Naive thymus-derived CD4-positive, alpha-beta T cell (primary cell): ENCODE data around the gene RNASE12. TPM values are rescaled to one million over a fixed set of nuclear protein-coding genes. Genes with fewer than 3 reads are reported as not detected.

ENCODE experiments used
- ATAC-seq: fragments of 150-1000 bp; cut with Tn5 transposase; 2 replicates; pipeline ENCODE4 v1.10.0; 2021; ENCODE audit warnings: mild to moderate bottlenecking, moderate library complexity
- CTCF ChIA-PET: fragments of 350-600 bp; sonication (Branson Sonifier 250); formaldehyde crosslinking; loops from one replicate; lab custom pipeline; 2021; ENCODE audit warnings: antibody characterized with exemption; lab: Charles Lee
- POLR2A ChIA-PET: fragments of 350-600 bp; sonication (Branson Sonifier 250); formaldehyde crosslinking; loops from one replicate; lab custom pipeline; 2021; ENCODE audit warnings: antibody characterized with exemption, inconsistent platforms; lab: Charles Lee
- DNase-seq, 9 donors: peaks; one replicate each; pipeline versions ENCODE4 v3.0.0 to v3.0.0-alpha.2; 2020 to 2022; ENCODE audit warnings: mixed read lengths in 1 of 9
- H3K27ac ChIP-seq: one replicate; pipeline ENCODE4 v1.7.0; 2013; ENCODE audit warnings: mild to moderate bottlenecking, low read depth, low read length, moderate library complexity
- H3K27me3 ChIP-seq, 2 donors: one replicate each; pipeline ENCODE4 v1.7.0; 2013; ENCODE audit warnings: low read length in 2 of 2, mild to moderate bottlenecking in 2 of 2, moderate library complexity in 2 of 2; ENCODE audit not compliant: control insufficient read depth in 2 of 2, insufficient read depth in 2 of 2
- H3K36me3 ChIP-seq, 3 experiments: 1 replicate in 2 of 3; 2 replicates in 1 of 3; pipeline ENCODE4 v1.7.0; 2013; ENCODE audit warnings: low read length in 3 of 3, mild to moderate bottlenecking in 3 of 3, moderate library complexity in 1 of 3; ENCODE audit not compliant: insufficient read depth in 3 of 3, control insufficient read depth in 2 of 3
- H3K4me1 ChIP-seq, 2 donors: one replicate each; pipeline ENCODE4 v1.7.0; 2013; ENCODE audit warnings: low read length in 2 of 2, mild to moderate bottlenecking in 2 of 2, moderate library complexity in 1 of 2; ENCODE audit not compliant: control insufficient read depth in 2 of 2, insufficient read depth in 2 of 2
- H3K4me3 ChIP-seq: 2 replicates; pipeline ENCODE4 v1.7.0; 2013; ENCODE audit warnings: mild to moderate bottlenecking, low read length
- H3K9me3 ChIP-seq, 3 experiments: 1 replicate in 2 of 3; 2 replicates in 1 of 3; pipeline ENCODE4 v1.7.0; 2013; ENCODE audit warnings: low read length in 3 of 3; ENCODE audit not compliant: control insufficient read depth in 2 of 3
- H3K27ac Mint-ChIP-seq, 9 donors: one replicate each; pipeline ENCODE4 v1.8.0; 2020 to 2022; ENCODE audit warnings: mixed read lengths in 9 of 9, mild to moderate bottlenecking in 8 of 9, moderate library complexity in 5 of 9, inconsistent platforms in 2 of 9
- H3K27me3 Mint-ChIP-seq, 5 donors: one replicate each; pipeline ENCODE4 v1.8.0; 2021 to 2022; ENCODE audit warnings: mixed read lengths in 5 of 5, mild to moderate bottlenecking in 1 of 5
- H3K36me3 Mint-ChIP-seq, 5 donors: one replicate each; pipeline ENCODE4 v1.8.0; 2020 to 2022; ENCODE audit warnings: mixed read lengths in 5 of 5, mild to moderate bottlenecking in 3 of 5, inconsistent platforms in 1 of 5
- H3K4me1 Mint-ChIP-seq, 7 donors: one replicate each; pipeline ENCODE4 v1.8.0; 2020 to 2022; ENCODE audit warnings: mixed read lengths in 7 of 7, mild to moderate bottlenecking in 3 of 7, inconsistent platforms in 1 of 7
- H3K4me3 Mint-ChIP-seq, 10 donors: one replicate each; pipeline ENCODE4 v1.8.0; 2020 to 2022; ENCODE audit warnings: mild to moderate bottlenecking in 10 of 10, mixed read lengths in 10 of 10, moderate library complexity in 6 of 10, inconsistent platforms in 2 of 10
- H3K9me3 Mint-ChIP-seq, 11 donors: one replicate each; pipeline ENCODE4 v1.8.0; 2020 to 2022; ENCODE audit warnings: mixed read lengths in 11 of 11, mild to moderate bottlenecking in 4 of 11, inconsistent platforms in 1 of 11, moderate library complexity in 1 of 11
- intact Hi-C, 2 donors: fragments of 100-400 bp; cut with micrococcal nuclease; formaldehyde crosslinking; loops; one replicate each; pipeline ENCODE4 v1.15.1; 2023
- polyA plus RNA-seq, 2 donors: library from polyadenylated mRNA; unstranded; fragments of 300-500 nt; fragmentation: Illumina TruSeq; gene quantifications; one replicate each; pipeline ENCODE4 v1.2.3, GENCODE V29; 2021
- total RNA-seq, 6 experiments: library from RNA in 5 of 6; stranded (reverse) in 5 of 6; gene quantifications; 1 replicate in 5 of 6; 2 replicates in 1 of 6; pipeline ENCODE4 v1.2.3 and lab custom pipeline; 2021 to 2026

Gene RNASE12
- total and polyA plus RNA-seq, 7 experiments from 2014 or later: not detected

DNA sequence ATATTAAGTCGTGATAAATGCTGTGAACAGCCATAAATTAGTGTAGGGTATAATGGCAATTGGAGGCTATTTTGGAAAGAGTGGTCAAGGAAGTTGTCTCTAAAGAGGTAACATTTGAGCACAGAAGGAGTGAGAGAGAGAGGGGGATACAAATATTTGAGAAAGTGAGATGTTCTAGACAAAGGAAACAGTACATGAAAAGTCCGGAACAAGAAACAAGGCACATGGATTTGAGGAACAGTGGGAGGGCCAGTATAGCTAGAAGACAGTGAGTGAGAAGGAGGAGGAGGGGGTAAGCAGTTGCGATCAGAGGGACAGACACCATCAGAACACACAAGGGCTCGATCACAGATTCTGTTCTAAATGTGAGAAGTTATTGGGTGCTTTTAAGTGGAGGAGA is 20.1 kb upstream of the RNASE12 start:
- DNase-seq (no peak), ATAC-seq (no peak)
- H3K27me3 Mint-ChIP-seq: no peaks in the 10 kb centered on the region
- no peak overlapping the region for H3K27ac ChIP-seq
- no peaks in the 10 kb centered on the region for H3K27me3 ChIP-seq
- no peaks in the 10 kb centered on the region for H3K9me3 Mint-ChIP-seq
- no peaks in the 10 kb centered on the region for H3K36me3 Mint-ChIP-seq
- no peak overlapping the region for H3K4me3 Mint-ChIP-seq
- ChIA-PET POLR2A (interaction anchor here (2.8 to 4.9 kb wide), 3 partner anchors 73 to 280 kb away, joined by 14 to 26 read pairs (median 18); partner anchors contain the start of genes CCNB1IP1, PIP4P1 and RNASE4), CTCF (interaction anchor here (1.3 to 7.2 kb wide), 5 partner anchors 71 to 284 kb away, joined by 3 to 104 read pairs (median 19); partner anchors contain the start of genes ANG and TEP1)
- intact Hi-C loops: loop anchor here (5.0 kb wide), 4 partner anchors 41 to 771 kb away; partner anchors contain the start of gene SUPT16H (in 1 of the 2)
- no peak overlapping the region for H3K4me3 ChIP-seq
- no peaks in the 10 kb centered on the region for H3K9me3 ChIP-seq
- no peak overlapping the region for H3K27ac Mint-ChIP-seq
- H3K4me1 Mint-ChIP-seq: peaks cover 0 to 15% (median 4%) of the 10 kb centered on the region in 7 donors
- H3K36me3 ChIP-seq: no peaks in the 10 kb centered on the region
- H3K4me1 ChIP-seq: peaks cover 20 to 29% of the 10 kb centered on the region in 2 donors

DNA sequence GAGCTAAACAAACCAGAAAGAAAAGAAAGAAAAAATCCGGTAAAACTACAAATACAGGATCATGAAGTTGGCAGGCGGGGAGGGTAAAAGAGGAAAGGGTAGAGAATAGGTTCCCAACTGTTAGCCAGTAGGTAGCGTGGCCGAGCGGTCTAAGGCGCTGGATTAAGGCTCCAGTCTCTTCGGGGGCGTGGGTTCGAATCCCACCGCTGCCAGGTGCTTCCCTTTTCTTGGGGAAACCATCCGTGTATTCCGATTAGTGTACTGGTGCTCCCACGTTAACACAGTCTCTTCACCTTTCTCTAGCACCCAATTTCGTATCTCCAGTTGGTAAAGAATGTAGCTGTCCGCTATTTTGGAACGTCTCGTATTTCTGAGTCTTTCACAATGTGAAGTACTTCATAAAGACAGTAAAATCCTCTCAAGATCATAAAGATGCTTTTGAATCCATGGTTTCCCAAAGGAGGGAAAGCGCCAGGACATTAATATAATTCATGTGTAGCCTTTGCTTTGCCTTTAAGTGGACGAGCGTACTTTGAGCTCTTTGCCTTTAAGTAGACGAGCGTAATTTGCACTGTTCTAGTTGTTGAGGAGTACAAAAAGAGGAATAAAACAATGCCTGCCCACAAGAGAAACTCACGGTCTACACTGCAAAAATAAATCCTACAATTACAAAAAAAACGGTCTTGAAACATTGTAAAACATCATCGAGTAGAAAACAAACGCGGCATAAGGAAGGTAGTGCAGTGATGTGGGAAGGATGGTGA is 19.0 kb upstream of the RNASE12 start:
- Mint-ChIP-seq H3K4me3 (no peak overlapping the region), H3K27me3 (no peaks in the 10 kb centered on the region), H3K4me1 (peaks cover 0 to 13% (median 0%) of the 10 kb centered on the region in 7 donors), H3K9me3 (no peaks in the 10 kb centered on the region), H3K36me3 (no peaks in the 10 kb centered on the region), H3K27ac (no peak overlapping the region)
- Histone ChIP-seq H3K4me1 (peaks cover 20 to 29% of the 10 kb centered on the region in 2 donors), H3K27ac (peak overlapping the region; percentile 41), H3K27me3 (no peaks in the 10 kb centered on the region), H3K9me3 (no peaks in the 10 kb centered on the region), H3K36me3 (no peaks in the 10 kb centered on the region), H3K4me3 (peak overlapping the region; percentile 68)
- POLR2A ChIA-PET: interaction anchor here (0.8 to 4.9 kb wide), 13 partner anchors 21 to 283 kb away, joined by 3 to 26 read pairs (median 5); partner anchors contain the start of genes APEX1, CCNB1IP1, PARP2 and PIP4P1
- intact Hi-C loops: loop anchor here (1.0 to 5.0 kb wide), 5 partner anchors 42 to 772 kb away; partner anchors contain the start of genes PNP (in 1 of the 2) and SUPT16H (in 1 of the 2)
- ATAC-seq: peak; percentile 36
- CTCF ChIA-PET: interaction anchor here (0.6 to 7.2 kb wide), 17 partner anchors 12 to 298 kb away, joined by 3 to 104 read pairs (median 5); partner anchors contain the start of genes ANG, PARP2 and TEP1
- peak; percentile 46 to 80 (median 72) for DNase-seq

DNA sequence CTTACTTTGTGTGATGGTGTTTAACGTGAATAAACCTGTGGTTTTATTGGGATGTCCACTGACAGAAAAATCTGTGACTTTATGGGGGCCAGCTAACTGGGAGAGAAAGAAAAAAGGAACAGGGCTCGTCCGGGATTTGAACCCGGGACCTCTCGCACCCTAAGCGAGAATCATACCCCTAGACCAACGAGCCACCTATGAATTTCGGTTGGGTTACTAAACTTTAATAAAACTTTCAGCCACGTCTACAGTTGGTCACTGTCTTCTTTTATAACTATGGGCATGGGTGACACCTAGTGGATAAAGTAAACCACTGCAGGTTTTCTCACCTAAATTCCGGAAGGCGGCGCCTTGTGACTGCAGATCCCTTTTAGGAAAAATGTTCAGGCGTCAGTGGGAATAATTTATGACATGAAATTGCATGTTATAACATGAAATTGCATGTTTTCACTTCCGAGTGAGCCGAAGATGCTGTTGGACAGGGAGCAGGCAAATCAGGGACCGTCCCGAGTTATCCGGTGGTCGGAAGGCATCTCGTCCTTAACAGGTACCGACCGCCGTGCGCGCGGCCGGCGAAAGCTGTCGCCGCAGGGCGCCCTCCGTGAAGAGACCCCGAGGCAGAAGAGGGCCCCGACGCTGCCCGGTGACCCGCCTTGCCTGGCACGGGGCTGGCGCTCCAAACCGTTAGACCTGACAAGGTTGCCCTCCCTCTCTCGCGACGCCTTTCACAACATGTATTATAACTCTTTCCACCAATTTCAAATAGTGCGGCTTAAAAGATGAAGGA is 18.2 kb upstream of the RNASE12 start:
- ATAC-seq (peak; percentile 57), DNase-seq (peak; percentile 25 to 80 (median 74))
- H3K27ac Mint-ChIP-seq: no peak overlapping the region
- Histone ChIP-seq H3K9me3 (no peaks in the 10 kb centered on the region), H3K36me3 (no peaks in the 10 kb centered on the region), H3K27me3 (no peaks in the 10 kb centered on the region), H3K4me1 (peaks cover 20 to 29% of the 10 kb centered on the region in 2 donors), H3K4me3 (peak overlapping the region; percentile 68), H3K27ac (peak overlapping the region; percentile 41)
- intact Hi-C loops: loop anchor here (1.0 to 5.0 kb wide), 11 partner anchors 43 to 773 kb away; partner anchors contain the start of genes APEX1 (in 2 of the 2), PNP (in 1 of the 2) and SUPT16H (in 1 of the 2)
- no peaks in the 10 kb centered on the region for H3K27me3 Mint-ChIP-seq
- H3K9me3 Mint-ChIP-seq: no peaks in the 10 kb centered on the region
- ChIA-PET CTCF (interaction anchor here (0.6 to 7.2 kb wide), 26 partner anchors 13 to 303 kb away, joined by 3 to 104 read pairs (median 4); partner anchors contain the start of genes ANG, PARP2 and TEP1), POLR2A (interaction anchor here (0.8 to 4.9 kb wide), 14 partner anchors 74 to 282 kb away, joined by 3 to 26 read pairs (median 4); partner anchors contain the start of genes APEX1, CCNB1IP1, PARP2 and PIP4P1)
- H3K36me3 Mint-ChIP-seq: no peaks in the 10 kb centered on the region
- no peak overlapping the region for H3K4me3 Mint-ChIP-seq
- H3K4me1 Mint-ChIP-seq: peaks cover 0 to 7% (median 0%) of the 10 kb centered on the region in 7 donors

DNA sequence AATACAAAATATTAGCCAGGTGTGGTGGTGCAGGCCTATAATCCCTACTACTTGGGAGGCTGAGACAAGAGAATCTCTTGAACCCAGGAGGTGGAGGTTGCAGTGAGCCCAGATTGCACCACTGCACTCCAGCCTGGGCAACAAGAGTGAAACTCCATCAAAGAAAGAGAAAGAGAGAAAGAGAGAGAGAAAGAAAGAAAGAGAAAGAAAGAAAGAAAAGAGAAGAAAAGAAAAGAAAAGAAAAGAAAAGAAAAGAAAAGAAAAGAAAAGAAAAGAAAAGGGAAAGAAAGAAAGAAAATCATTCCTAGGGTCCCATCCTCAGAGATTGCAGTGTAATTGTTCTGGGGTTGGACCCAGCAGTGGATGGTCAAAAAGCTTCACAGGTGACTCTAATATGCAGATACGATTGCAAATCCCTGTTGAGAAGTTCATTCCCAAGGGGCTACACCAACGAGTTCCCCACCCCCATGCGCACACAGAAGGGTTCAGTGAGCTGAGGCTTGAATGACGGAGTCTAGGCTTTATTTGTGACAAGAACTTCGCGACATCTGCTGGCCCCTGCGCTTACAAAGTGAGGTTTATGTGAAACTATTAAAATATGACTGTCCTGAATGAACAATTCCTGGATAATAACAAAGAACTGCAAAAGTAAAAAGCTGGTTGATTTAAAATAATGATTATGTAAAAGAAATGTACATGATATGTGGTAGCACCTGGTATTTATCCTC is 17.4 kb upstream of the RNASE12 start:
- Histone ChIP-seq H3K27me3 (no peaks in the 10 kb centered on the region), H3K4me1 (peaks cover 20% of the 10 kb centered on the region in 2 donors), H3K27ac (no peak overlapping the region), H3K4me3 (no peak overlapping the region), H3K36me3 (no peaks in the 10 kb centered on the region), H3K9me3 (no peaks in the 10 kb centered on the region)
- Mint-ChIP-seq H3K4me3 (peak overlapping the region in 1 of 10 donors; percentile 16), H3K27ac (no peak overlapping the region), H3K36me3 (no peaks in the 10 kb centered on the region), H3K4me1 (peaks cover 0 to 7% (median 0%) of the 10 kb centered on the region in 7 donors), H3K9me3 (no peaks in the 10 kb centered on the region), H3K27me3 (no peaks in the 10 kb centered on the region)
- POLR2A ChIA-PET: interaction anchor here (0.8 to 4.9 kb wide), 7 partner anchors 75 to 281 kb away, joined by 3 to 26 read pairs (median 14); partner anchors contain the start of genes CCNB1IP1, PIP4P1, RNASE4 and TEP1
- intact Hi-C loops: loop anchor here (1.0 kb wide), 6 partner anchors 55 to 281 kb away; partner anchors contain the start of gene APEX1 (in 2 of the 2)
- CTCF ChIA-PET: interaction anchor here (0.6 to 7.2 kb wide), 16 partner anchors 53 to 302 kb away, joined by 3 to 104 read pairs (median 4); partner anchors contain the start of genes ANG, PARP2 and TEP1
- ATAC-seq (no peak), DNase-seq (no peak)

DNA sequence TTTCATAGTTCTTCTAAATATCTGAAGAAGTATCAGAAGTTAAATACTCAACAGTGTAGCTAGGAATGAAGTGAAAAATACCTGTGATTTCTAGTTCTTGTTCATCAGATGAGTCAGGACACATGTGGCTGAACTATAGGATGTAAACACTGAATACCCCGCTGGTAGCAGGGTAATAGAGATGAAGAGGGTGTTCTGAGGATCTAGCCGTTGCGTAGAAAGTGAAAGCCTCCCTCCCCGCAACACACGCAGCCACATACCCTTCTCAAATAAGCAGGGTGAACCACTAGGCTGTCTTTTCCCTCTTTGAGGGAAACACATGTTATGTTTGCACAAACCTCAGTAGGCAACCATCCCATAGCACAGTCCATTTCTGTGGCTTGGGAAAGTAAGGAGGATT is 16.4 kb upstream of the RNASE12 start:
- Mint-ChIP-seq H3K27ac (no peak overlapping the region), H3K4me3 (no peak overlapping the region)

More for the DNA sequence above, 16.4 kb upstream of the RNASE12 start:
- no peak overlapping the region for H3K4me3 ChIP-seq
- CTCF ChIA-PET: interaction anchor here (0.6 to 7.2 kb wide), 7 partner anchors 18 to 280 kb away, joined by 3 to 104 read pairs (median 12); no protein-coding TSS in a partner anchor
- no peaks in the 10 kb centered on the region for H3K9me3 ChIP-seq
- DNase-seq: no peak
- POLR2A ChIA-PET: interaction anchor here (0.9 kb wide), 1 partner anchor 265 kb away, joined by 4 read pairs; the partner anchor contains the start of gene PARP2
- no peak for ATAC-seq
- Mint-ChIP-seq H3K36me3 (no peaks in the 10 kb centered on the region), H3K27me3 (no peaks in the 10 kb centered on the region), H3K4me1 (peaks cover 0 to 7% (median 0%) of the 10 kb centered on the region in 7 donors), H3K9me3 (no peaks in the 10 kb centered on the region)
- H3K27me3 ChIP-seq: no peaks in the 10 kb centered on the region
- intact Hi-C loops: no loop called here
- peaks cover 15 to 16% of the 10 kb centered on the region in 2 donors for H3K4me1 ChIP-seq
- H3K27ac ChIP-seq: no peak overlapping the region
- no peaks in the 10 kb centered on the region for H3K36me3 ChIP-seq
